GM18511 (cell line): ENCODE data around the gene FAM78B.

Experiments used
- ATAC-seq: cut with Tn5 transposase; IDR thresholded peaks from one replicate; pipeline ENCODE4 v1.9.1; 2021; ENCODE audit warnings: mild to moderate bottlenecking, moderate library complexity; ENCODE audit not compliant: unreplicated experiment

Gene FAM78B

GRCh38 chr1:166166698-166167571 is at the start of gene FAM78B:
Gene FAM78B, minus strand, starts transcription at chr1:166167001. Its CDS starts 753 bp downstream, at chr1:166166248.
- peak; percentile 40 for ATAC-seq

- ATAC-seq, result no peak
These were observed 35.7 kb upstream of the FAM78B start for GRCh38 chr1:166202546-166202945.

GRCh38 chr1:166200743-166201142 is 33.9 kb upstream of the FAM78B start:
- no peak for ATAC-seq

GRCh38 chr1:166197597-166197996 is 30.8 kb upstream of the FAM78B start:
- no peak for ATAC-seq

- ATAC-seq, result no peak
These were observed 30.3 kb upstream of the FAM78B start for GRCh38 chr1:166197141-166197540.

- no peak for ATAC-seq
These were observed 26.4 kb upstream of the FAM78B start for GRCh38 chr1:166193057-166193698.

- ATAC-seq, result no peak
These were observed 23.6 kb upstream of the FAM78B start for GRCh38 chr1:166190400-166190799.

- ATAC-seq, result no peak
These were observed 22.3 kb upstream of the FAM78B start for GRCh38 chr1:166189126-166189525.

GRCh38 chr1:166185526-166185925 is 18.7 kb upstream of the FAM78B start:
- ATAC-seq, result no peak

GRCh38 chr1:166184897-166185296 is 18.1 kb upstream of the FAM78B start:
- no peak for ATAC-seq

GRCh38 chr1:166184012-166184411 is 17.2 kb upstream of the FAM78B start:
- no peak for ATAC-seq

GRCh38 chr1:166182281-166182680 is 15.5 kb upstream of the FAM78B start:
- peak; percentile 60 for ATAC-seq

GRCh38 chr1:166176416-166176815 is 9.6 kb upstream of the FAM78B start:
- ATAC-seq, result no peak

- ATAC-seq, result no peak
These were observed 8.2 kb upstream of the FAM78B start for GRCh38 chr1:166175032-166175431.

GRCh38 chr1:166174108-166174507 is 7.3 kb upstream of the FAM78B start:
- no peak for ATAC-seq

- no peak for ATAC-seq
These were observed 5.3 kb upstream of the FAM78B start for GRCh38 chr1:166172106-166172505.

- ATAC-seq, result no peak
These were observed 3.9 kb upstream of the FAM78B start for GRCh38 chr1:166170726-166171125.

GRCh38 chr1:166170075-166170474 is 3.3 kb upstream of the FAM78B start:
- ATAC-seq, result peak; percentile 56

- ATAC-seq, result no peak
These were observed 2.4 kb upstream of the FAM78B start for GRCh38 chr1:166169182-166169581.

- ATAC-seq, result no peak
These were observed 748 bp upstream of the FAM78B start for GRCh38 chr1:166167572-166167925.

- ATAC-seq, result peak; percentile 3
These were observed 488 bp downstream of the FAM78B start for GRCh38 chr1:166166329-166166697.

GRCh38 chr1:166165661-166166328 is 1.0 kb downstream of the FAM78B start:
- no peak for ATAC-seq
